K562 (cell line): ENCODE data around the gene CELA3B. TPM values are rescaled to one million over a fixed set of nuclear protein-coding genes. Genes with fewer than 3 reads are reported as not detected.

Experiments used
- ATAC-seq: fragments of 200-7000 bp; cut with Tn5 transposase; 3 replicates; pipeline ENCODE4 v1.9.1; 2020; ENCODE audit warnings: moderate library complexity
- BruUV-seq: library from RNA; stranded (reverse); fragments of 400-500 nt; replicated peaks from 2 replicates; lab custom pipeline; 2021; lab: Mats Ljungman, UMichigan
- CTCF ChIA-PET: fragments of 300-600 bp; formaldehyde crosslinking; extraction: SDS; loops from one replicate; lab custom pipeline; 2021; ENCODE audit warnings: low intra/inter-chr PET ratio; lab: Yijun Ruan, JAX
- POLR2A ChIA-PET: fragments of 300-600, 350-650 bp; sonication (Branson Sonifier 250); formaldehyde crosslinking; extraction: SDS; loops from one replicate; lab custom pipeline; 2021; ENCODE audit warnings: antibody characterized with exemption, inconsistent platforms; lab: Yijun Ruan, JAX
- DNase-seq, 4 experiments: peaks; one replicate each; pipeline versions ENCODE4 v3.0.0 to v3.0.0-alpha.2; 2011 to 2018; ENCODE audit warnings: low spot score in 3 of 4, mixed read lengths in 3 of 4; ENCODE audit errors: extremely low read depth in 1 of 4
- FAIRE-seq: peaks from 2 replicates; lab custom pipeline; 2011; peaks lifted over from hg19 to GRCh38; lab: Jason Lieb, UNC
- H2AFZ ChIP-seq: 2 replicates; pipeline ENCODE4 v1.6.0; 2011; ENCODE audit warnings: low read depth, low read length, control low read depth, inconsistent platforms
- H3K27ac ChIP-seq: fragments of 200-600 bp; 3 replicates; pipeline ENCODE4 v1.8.0; 2011; ENCODE audit warnings: low read depth, mild to moderate bottlenecking, control low read depth, inconsistent platforms, low read length, moderate library complexity, mixed read lengths; ENCODE audit errors: extremely low read depth
- H3K27me3 ChIP-seq, 2 experiments: fragments of 300-600 bp in 1 of 2; 2 replicates in 1 of 2; 3 replicates in 1 of 2; pipeline versions ENCODE4 v1.6.0 to v1.8.0; 2011; ENCODE audit warnings: inconsistent platforms in 2 of 2, low read length in 2 of 2, mild to moderate bottlenecking in 1 of 2, mixed read lengths in 1 of 2, moderate library complexity in 1 of 2; ENCODE audit not compliant: control insufficient read depth in 2 of 2, insufficient read depth in 2 of 2
- H3K36me3 ChIP-seq: fragments of 300-600 bp; 3 replicates; pipeline ENCODE4 v1.8.0; 2011; ENCODE audit warnings: mild to moderate bottlenecking, low read length, inconsistent platforms; ENCODE audit not compliant: control insufficient read depth, insufficient read depth
- H3K4me1 ChIP-seq, 2 experiments: fragments of 200-600 bp in 1 of 2; replicated peaks in 1 of 2; 2 replicates in 1 of 2; 3 replicates in 1 of 2; pipeline versions ENCODE4 v1.5.1 to v1.8.0; 2011; ENCODE audit warnings: inconsistent platforms in 2 of 2, low read length in 2 of 2, mild to moderate bottlenecking in 1 of 2, mixed read lengths in 1 of 2, moderate library complexity in 1 of 2; ENCODE audit not compliant: control insufficient read depth in 2 of 2, insufficient read depth in 2 of 2
- H3K4me2 ChIP-seq: 2 replicates; pipeline ENCODE4 v1.6.1; 2011; ENCODE audit warnings: low read length, control low read depth, inconsistent platforms, mixed read lengths; ENCODE audit not compliant: insufficient read depth
- H3K4me3 ChIP-seq: fragments of 200-600 bp; sonication (generic), shearing (Covaris generic); 2 replicates; pipeline ENCODE4 v1.5.1; 2016; ENCODE audit warnings: control low read depth, inconsistent platforms
- H3K79me2 ChIP-seq: fragments of 200-600 bp; 3 replicates; pipeline ENCODE4 v1.8.0; 2011; ENCODE audit warnings: low read length, inconsistent platforms; ENCODE audit not compliant: control insufficient read depth, insufficient read depth
- H3K9ac ChIP-seq, 2 experiments: 2 replicates each; pipeline versions ENCODE4 v1.6.0 to v1.6.1; 2011; ENCODE audit warnings: low read depth in 2 of 2, low read length in 2 of 2, control low read depth in 1 of 2, inconsistent platforms in 1 of 2, mild to moderate bottlenecking in 1 of 2, mixed read lengths in 1 of 2; ENCODE audit not compliant: insufficient read depth in 1 of 2
- H3K9me1 ChIP-seq: one replicate; pipeline ENCODE4 v1.6.0; 2011; ENCODE audit warnings: inconsistent platforms, mild to moderate bottlenecking, low read length, moderate library complexity; ENCODE audit not compliant: control insufficient read depth, insufficient read depth
- H3K9me3 ChIP-seq: replicated peaks from 2 replicates; pipeline ENCODE4 v1.5.1; 2011; ENCODE audit warnings: low read depth, low read length, inconsistent platforms; ENCODE audit not compliant: control insufficient read depth, insufficient read depth
- H4K20me1 ChIP-seq: replicated peaks from 2 replicates; pipeline ENCODE4 v1.6.1; 2011; ENCODE audit warnings: low read length, inconsistent platforms, mixed read lengths; ENCODE audit not compliant: control insufficient read depth, insufficient read depth
- DACH1 ChIP-seq: fragments of 450-650 bp; IDR thresholded peaks from 2 replicates; pipeline ENCODE4 v1.6.1; 2018; ENCODE audit not compliant: partially characterized antibody
- FOXA3 ChIP-seq, 2 experiments: fragments of 450-650 bp in 1 of 2; sonication (generic) in 1 of 2; formaldehyde crosslinking; IDR thresholded peaks in 1 of 2; conservative IDR thresholded peaks in 1 of 2; 2 replicates each; pipeline versions ENCODE4 v1.4.0 to v1.8.0; 2020 to 2022; ENCODE audit warnings: mild to moderate bottlenecking in 2 of 2, missing genetic modification reagents in 1 of 2
- GATA2 ChIP-seq: sonication (generic); formaldehyde crosslinking; IDR thresholded peaks from 2 replicates; pipeline ENCODE4 v1.4.0; 2020; ENCODE audit warnings: mild to moderate bottlenecking, missing genetic modification reagents
- KAT7 ChIP-seq: sonication (generic); formaldehyde crosslinking; IDR thresholded peaks from 2 replicates; pipeline ENCODE4 v1.8.0; 2022; ENCODE audit warnings: missing genetic modification reagents, mild to moderate bottlenecking, borderline replicate concordance
- POLR2G ChIP-seq: fragments of 200-400 bp; formaldehyde crosslinking; IDR thresholded peaks from 2 replicates; pipeline ENCODE4 v1.6.1; 2017; ENCODE audit warnings: low read depth, mild to moderate bottlenecking, antibody characterized with exemption, low read length, moderate library complexity
- PTTG1 ChIP-seq: fragments of 450-650 bp; IDR thresholded peaks from 2 replicates; pipeline ENCODE4 v1.6.1; 2016; ENCODE audit warnings: low read depth, mild to moderate bottlenecking, missing genetic modification characterization, missing compliant biosample characterization
- RBFOX2 ChIP-seq: fragments of 200-400 bp; formaldehyde crosslinking; IDR thresholded peaks from 2 replicates; pipeline ENCODE4 v1.6.1; 2017; ENCODE audit warnings: low read depth, mild to moderate bottlenecking, low read length, moderate library complexity
- SREBF2 ChIP-seq: sonication (generic); formaldehyde crosslinking; IDR thresholded peaks from 2 replicates; pipeline ENCODE4 v1.4.0; 2020; ENCODE audit warnings: mild to moderate bottlenecking, missing genetic modification reagents
- ZNF12 ChIP-seq: sonication (generic); formaldehyde crosslinking; IDR thresholded peaks from 2 replicates; pipeline ENCODE4 v1.4.0; 2020; ENCODE audit warnings: mild to moderate bottlenecking, missing genetic modification reagents
- ZNF76 ChIP-seq: fragments of 250-450 bp; sonication (Bioruptor Pico); IDR thresholded peaks from 2 replicates; pipeline ENCODE4 v1.4.0; 2020; ENCODE audit warnings: mild to moderate bottlenecking, moderate library complexity, borderline replicate concordance
- ZSCAN32 ChIP-seq: fragments of 450-650 bp; formaldehyde crosslinking; IDR thresholded peaks from 2 replicates; pipeline ENCODE4 v1.4.0; 2020; ENCODE audit warnings: mild to moderate bottlenecking, moderate library complexity
- WGBS: fragments of 100-300 bp; shearing (Covaris generic); methylation state at CpG from one replicate; pipeline ENCODE4 v1.1.6; 2016; ENCODE audit warnings: low coverage, mixed read lengths; ENCODE audit not compliant: insufficient coverage; ENCODE audit errors: missing lambda C conversion rate; 5-methylcytosine and 5-hydroxymethylcytosine counted together
- in situ Hi-C: fragments of 300-500 bp; cut with MboI; formaldehyde crosslinking; loops from 4 replicates; pipeline ENCODE4 v1.15.0; 2018; ENCODE audit warnings: inconsistent platforms, mixed read lengths
- intact Hi-C: fragments of 100-400 bp; cut with micrococcal nuclease; formaldehyde crosslinking; loops from 2 replicates; pipeline ENCODE4 v1.14.2; 2022
- polyA plus RNA-seq, 8 experiments: library from polyadenylated mRNA; depleted of rRNA in 4 of 8; stranded (reverse) in 5 of 8; unstranded in 3 of 8; fragments of >200 nt; fragmentation: Nextera tagmentation in 2 of 8; fragmentation: Illumina TruSeq in 1 of 8; extraction: Ambion mirVana in 2 of 8; extraction: Trizol in 1 of 8; gene quantifications; 2 replicates each; pipeline versions ENCODE4 v1.2.1 to v1.2.3, GENCODE V29; 2011 to 2014; ENCODE audit warnings: inconsistent platforms in 1 of 8, missing spikeins in 1 of 8
- total RNA-seq, 7 experiments: library from RNA; depleted of rRNA in 6 of 7; stranded (reverse); fragments of >200 nt in 6 of 7; fragmentation: Illumina TruSeq in 2 of 7; extraction: Trizol in 2 of 7; gene quantifications; 2 replicates each; pipeline versions ENCODE4 v1.2.1 to v1.2.3, GENCODE V29; 2011 to 2021; ENCODE audit warnings: low replicate concordance in 1 of 7
- TF ChIP-seq, protein P1 (sequence below): fragments of 450-650 bp; formaldehyde crosslinking; IDR thresholded peaks from 2 replicates; pipeline ENCODE4 v1.4.0; 2020; ENCODE audit warnings: mild to moderate bottlenecking, moderate library complexity
- TF ChIP-seq, protein P2 (sequence below): sonication (generic); formaldehyde crosslinking; IDR thresholded peaks from 2 replicates; pipeline ENCODE4 v1.8.1; 2023; ENCODE audit warnings: mild to moderate bottlenecking, missing genetic modification reagents

Gene CELA3B
- total and polyA plus RNA-seq, 9 of the 15 experiments (the other 6 are each of a cell fraction or from before 2014, with no cell fraction given), result 3.1 TPM; not detected in 8

DNA sequence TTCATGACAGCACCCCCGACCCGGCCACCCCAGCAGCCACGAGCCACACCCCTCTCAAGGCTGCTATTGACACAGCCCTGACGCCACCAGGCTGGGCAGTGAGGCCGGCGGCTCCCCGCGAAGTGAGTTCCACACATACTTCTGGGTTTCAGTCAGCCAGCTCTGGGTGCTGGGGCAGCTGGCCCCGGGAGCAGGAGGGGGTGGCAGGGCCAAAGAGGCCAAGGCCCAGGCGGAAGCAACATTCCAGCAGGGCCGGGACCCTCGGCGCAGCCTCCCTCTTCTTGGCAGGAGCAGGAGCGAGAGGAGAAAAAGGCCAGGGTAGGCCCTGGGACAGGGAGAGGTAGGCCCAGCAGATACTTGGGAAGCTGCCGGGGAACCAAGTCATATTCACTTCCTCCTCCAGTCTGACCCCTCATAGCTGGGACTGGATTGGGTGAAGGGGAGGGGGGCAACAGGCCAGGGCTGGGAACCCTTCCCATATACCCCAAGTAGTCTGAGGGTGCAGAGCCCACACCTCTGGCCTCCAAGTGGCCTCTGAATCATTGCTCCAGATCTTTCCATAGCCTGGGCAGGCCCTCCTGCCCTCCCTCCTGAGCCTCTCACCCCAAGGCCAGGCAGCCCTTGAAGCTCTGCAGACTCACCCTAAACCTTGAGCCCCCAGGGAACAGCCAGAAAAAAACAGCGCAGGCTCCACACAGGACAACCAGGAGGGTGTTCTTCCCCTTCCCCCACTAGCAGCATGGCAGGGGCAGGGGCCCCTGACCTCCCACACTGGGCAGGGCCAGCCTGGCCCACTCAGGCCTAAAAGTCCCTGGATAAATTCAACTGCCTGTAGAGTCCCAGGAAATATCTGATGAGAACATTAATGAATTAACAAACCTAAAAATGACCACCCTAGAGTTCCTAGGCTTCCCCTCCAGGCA is 45.4 kb upstream of the CELA3B start:
- no peak overlapping the region for H3K4me3 ChIP-seq
- POLR2A ChIA-PET, result interaction anchor here (0.7 to 3.5 kb wide), 5 partner anchors 8 to 255 kb away, joined by 3 to 27 read pairs (median 4); no protein-coding TSS in a partner anchor
- H4K20me1 ChIP-seq, result peaks cover 8% of the 10 kb centered on the region; the same call in 1 of the 2 replicates
- no peaks in the 10 kb centered on the region for H3K9me3 ChIP-seq
- no peak overlapping the region for H3K4me2 ChIP-seq
- H3K36me3 ChIP-seq, result peaks cover 47% of the 10 kb centered on the region
- in situ Hi-C loops (no loop called here), intact Hi-C loops (no loop called here)
- peaks cover 59 to 72% of the 10 kb centered on the region in 2 experiments for H3K4me1 ChIP-seq
- H3K27ac ChIP-seq, result peak overlapping the region; percentile 17; the same call in 2 of the 3 replicates
- no TSS peak for BruUV-seq
- H3K27me3 ChIP-seq, result no peaks in the 10 kb centered on the region
- peaks cover 87% of the 10 kb centered on the region for H3K79me2 ChIP-seq
- DNase-seq (peak in 1 of 4 experiments; percentile 44), FAIRE-seq (no peak), ATAC-seq (0 out of 3 replicates have a peak, but pooled peaks have one; percentile 4)
- CTCF ChIA-PET, result no interaction called here
- H3K9ac ChIP-seq, result peak overlapping the region; percentile 7 to 86; a peak in 2 of 4 replicates
- no peaks in the 10 kb centered on the region for H3K9me1 ChIP-seq
- whole genome bisulfite sequencing, result 71% methylated on average over 15 of the region's 16 CpGs
- no peak overlapping the region for H2AFZ ChIP-seq
- TF ChIP-seq ZSCAN32 (CRISPR knock-in tag) (no peak), POLR2G (peak; percentile 56), KAT7 (0 out of 2 replicates have a peak, but pooled peaks have one; percentile 57), GATA2 (no peak), PTTG1 (tag) (no peak), ZNF76 (no peak), FOXA3 (CRISPR knock-in tag; conservative IDR thresholded peaks at IDR 0.05 in 1 of 2, IDR thresholded peaks at IDR 0.05 in 1 of 2) (peak in 1 of 2 experiments; percentile 83; a peak in 1 of 4 replicates), ZNF12 (no peak), SREBF2 (CRISPR knock-in tag) (no peak), RBFOX2 (peak; percentile 44), DACH1 (no peak)
- TF ChIP-seq, protein P1, sequence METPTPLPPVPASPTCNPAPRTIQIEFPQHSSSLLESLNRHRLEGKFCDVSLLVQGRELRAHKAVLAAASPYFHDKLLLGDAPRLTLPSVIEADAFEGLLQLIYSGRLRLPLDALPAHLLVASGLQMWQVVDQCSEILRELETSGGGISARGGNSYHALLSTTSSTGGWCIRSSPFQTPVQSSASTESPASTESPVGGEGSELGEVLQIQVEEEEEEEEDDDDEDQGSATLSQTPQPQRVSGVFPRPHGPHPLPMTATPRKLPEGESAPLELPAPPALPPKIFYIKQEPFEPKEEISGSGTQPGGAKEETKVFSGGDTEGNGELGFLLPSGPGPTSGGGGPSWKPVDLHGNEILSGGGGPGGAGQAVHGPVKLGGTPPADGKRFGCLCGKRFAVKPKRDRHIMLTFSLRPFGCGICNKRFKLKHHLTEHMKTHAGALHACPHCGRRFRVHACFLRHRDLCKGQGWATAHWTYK (CRISPR knock-in tag), result 0 out of 2 replicates have a peak, but pooled peaks have one; percentile 26
- TF ChIP-seq, protein P2, sequence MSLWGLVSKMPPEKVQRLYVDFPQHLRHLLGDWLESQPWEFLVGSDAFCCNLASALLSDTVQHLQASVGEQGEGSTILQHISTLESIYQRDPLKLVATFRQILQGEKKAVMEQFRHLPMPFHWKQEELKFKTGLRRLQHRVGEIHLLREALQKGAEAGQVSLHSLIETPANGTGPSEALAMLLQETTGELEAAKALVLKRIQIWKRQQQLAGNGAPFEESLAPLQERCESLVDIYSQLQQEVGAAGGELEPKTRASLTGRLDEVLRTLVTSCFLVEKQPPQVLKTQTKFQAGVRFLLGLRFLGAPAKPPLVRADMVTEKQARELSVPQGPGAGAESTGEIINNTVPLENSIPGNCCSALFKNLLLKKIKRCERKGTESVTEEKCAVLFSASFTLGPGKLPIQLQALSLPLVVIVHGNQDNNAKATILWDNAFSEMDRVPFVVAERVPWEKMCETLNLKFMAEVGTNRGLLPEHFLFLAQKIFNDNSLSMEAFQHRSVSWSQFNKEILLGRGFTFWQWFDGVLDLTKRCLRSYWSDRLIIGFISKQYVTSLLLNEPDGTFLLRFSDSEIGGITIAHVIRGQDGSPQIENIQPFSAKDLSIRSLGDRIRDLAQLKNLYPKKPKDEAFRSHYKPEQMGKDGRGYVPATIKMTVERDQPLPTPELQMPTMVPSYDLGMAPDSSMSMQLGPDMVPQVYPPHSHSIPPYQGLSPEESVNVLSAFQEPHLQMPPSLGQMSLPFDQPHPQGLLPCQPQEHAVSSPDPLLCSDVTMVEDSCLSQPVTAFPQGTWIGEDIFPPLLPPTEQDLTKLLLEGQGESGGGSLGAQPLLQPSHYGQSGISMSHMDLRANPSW (CRISPR knock-in tag), result no peak
